Measurements from ENCODE around the gene LEKR1. TPM values are rescaled to one million over a fixed set of nuclear protein-coding genes. Genes with fewer than 3 reads are reported as not detected.

The LEKR1 gene
- total and polyA plus RNA-seq, 8 donors = 0.76 to 3.8 (median 2.1) TPM

DNA sequence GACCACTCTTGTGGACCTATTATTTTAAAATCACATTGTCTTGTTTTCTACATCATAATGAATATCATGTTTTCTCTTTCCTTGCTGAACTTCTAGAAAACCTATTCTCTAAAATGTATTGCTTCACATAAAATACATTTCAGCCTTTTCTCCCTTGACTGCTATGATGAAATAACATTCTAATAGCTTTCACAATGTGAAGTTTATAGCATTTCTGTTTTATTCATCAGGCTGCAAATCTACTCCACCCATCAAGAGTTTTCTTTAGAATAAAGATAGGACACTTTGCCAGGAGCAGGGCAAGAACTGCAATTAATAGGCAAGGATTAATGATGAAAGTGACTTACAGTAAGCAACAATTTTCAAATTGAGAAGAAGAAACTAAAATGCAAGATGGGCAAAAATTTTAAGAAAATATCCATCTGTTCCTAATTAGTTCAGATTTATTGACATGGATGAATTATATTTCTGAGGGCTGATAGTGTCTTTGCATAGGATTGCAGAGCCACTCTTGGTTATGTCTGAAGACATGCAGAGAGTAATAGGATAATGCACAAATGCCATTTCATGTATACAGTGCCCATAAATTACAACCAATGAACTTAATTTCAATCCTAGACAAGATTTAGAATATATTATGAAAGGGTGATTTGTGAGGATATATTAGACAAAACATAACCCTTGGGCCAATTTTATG is 21.7 kb downstream of the LEKR1 start:
- Histone ChIP-seq H3K9me3 (no peaks in the 10 kb centered on the region), H3K36me3 (no peaks in the 10 kb centered on the region), H3K27ac (no peak overlapping the region), H3K4me1 (no peaks in the 10 kb centered on the region), H3K27me3 (no peaks in the 10 kb centered on the region), H3K4me3 (no peak overlapping the region)
- ATAC-seq = no peak
- no peak for DNase-seq
- TF ChIP-seq, protein P1, sequence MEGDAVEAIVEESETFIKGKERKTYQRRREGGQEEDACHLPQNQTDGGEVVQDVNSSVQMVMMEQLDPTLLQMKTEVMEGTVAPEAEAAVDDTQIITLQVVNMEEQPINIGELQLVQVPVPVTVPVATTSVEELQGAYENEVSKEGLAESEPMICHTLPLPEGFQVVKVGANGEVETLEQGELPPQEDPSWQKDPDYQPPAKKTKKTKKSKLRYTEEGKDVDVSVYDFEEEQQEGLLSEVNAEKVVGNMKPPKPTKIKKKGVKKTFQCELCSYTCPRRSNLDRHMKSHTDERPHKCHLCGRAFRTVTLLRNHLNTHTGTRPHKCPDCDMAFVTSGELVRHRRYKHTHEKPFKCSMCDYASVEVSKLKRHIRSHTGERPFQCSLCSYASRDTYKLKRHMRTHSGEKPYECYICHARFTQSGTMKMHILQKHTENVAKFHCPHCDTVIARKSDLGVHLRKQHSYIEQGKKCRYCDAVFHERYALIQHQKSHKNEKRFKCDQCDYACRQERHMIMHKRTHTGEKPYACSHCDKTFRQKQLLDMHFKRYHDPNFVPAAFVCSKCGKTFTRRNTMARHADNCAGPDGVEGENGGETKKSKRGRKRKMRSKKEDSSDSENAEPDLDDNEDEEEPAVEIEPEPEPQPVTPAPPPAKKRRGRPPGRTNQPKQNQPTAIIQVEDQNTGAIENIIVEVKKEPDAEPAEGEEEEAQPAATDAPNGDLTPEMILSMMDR (IDR thresholded peaks at IDR 0.05) = no peak
- intact Hi-C loops (cut with DNase I) = no loop called here

DNA sequence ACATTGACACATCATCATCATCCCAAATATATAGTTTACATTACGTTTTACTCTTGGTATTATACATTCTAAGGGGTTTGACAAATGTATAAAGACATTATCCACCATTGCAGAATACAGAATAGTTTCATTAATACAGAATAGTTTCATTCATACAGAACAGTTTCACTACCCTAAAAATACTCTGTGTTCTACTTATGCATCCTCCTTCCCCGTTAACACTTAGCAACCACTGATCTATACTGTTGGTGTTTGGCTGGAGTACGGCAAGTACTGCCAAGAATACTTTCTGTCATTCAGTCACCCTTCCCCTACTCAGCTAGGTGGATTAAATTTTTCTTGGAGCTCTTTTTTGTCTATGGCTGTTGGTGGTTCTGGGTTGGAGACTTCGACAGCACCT is 33.4 kb downstream of the LEKR1 start:
- Histone ChIP-seq H3K9me3 (no peaks in the 10 kb centered on the region), H3K4me1 (no peaks in the 10 kb centered on the region), H3K4me3 (no peak overlapping the region), H3K27me3 (no peaks in the 10 kb centered on the region), H3K36me3 (no peaks in the 10 kb centered on the region), H3K27ac (no peak overlapping the region)
- TF ChIP-seq, protein P1 (IDR thresholded peaks at IDR 0.05) = no peak
- intact Hi-C loops (cut with DNase I) = no loop called here
- DNase-seq (no peak), ATAC-seq (no peak)

DNA sequence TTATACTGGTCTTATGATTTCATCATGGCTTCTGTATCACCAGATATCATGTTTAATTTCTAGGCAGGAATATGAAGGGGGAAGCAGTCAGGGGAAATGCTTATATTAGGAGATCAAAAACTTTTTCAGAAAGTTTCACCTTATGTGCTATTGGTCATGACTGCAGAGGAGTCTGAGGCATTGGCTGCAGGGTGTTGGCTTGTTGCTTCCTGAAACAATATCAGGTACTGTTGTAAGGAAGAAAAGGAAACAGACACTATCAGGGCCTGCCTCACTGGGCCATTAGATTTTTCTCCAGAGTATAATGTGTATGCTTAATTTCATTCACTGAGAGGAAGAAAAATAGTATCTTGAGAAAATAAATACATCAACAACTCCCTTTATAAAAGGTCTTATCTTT is 34.7 kb downstream of the LEKR1 start:
- TF ChIP-seq, protein P1 (IDR thresholded peaks at IDR 0.05) = no peak
- no peak overlapping the region for H3K27ac ChIP-seq
- no peaks in the 10 kb centered on the region for H3K27me3 ChIP-seq
- H3K4me3 ChIP-seq = no peak overlapping the region
- ATAC-seq (no peak), DNase-seq (no peak)
- H3K36me3 ChIP-seq = no peaks in the 10 kb centered on the region
- H3K4me1 ChIP-seq = no peaks in the 10 kb centered on the region
- intact Hi-C loops (cut with DNase I) = no loop called here
- H3K9me3 ChIP-seq = no peaks in the 10 kb centered on the region

DNA sequence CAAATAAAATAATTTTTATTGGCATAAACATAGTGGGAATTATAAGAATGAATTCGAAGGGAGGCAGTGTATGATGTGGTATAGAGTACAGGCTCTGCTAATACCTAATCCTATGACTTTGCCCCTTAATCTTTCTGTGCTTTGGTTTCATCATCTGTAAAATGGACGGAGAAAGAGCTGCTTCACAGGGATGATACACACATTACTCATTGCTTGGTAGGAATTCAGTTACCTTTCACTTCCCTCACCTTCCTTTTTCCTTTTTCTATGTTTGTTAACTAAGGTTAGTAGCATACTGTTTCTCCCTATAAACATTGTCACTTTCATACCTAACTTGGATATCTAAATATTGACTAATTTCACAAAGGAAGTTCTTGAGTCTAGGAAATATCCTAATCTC is 36.2 kb downstream of the LEKR1 start:
- intact Hi-C loops (cut with DNase I) = no loop called here
- TF ChIP-seq, protein P1 (IDR thresholded peaks at IDR 0.05) = no peak
- Histone ChIP-seq H3K27ac (no peak overlapping the region), H3K27me3 (no peaks in the 10 kb centered on the region), H3K9me3 (no peaks in the 10 kb centered on the region), H3K4me3 (no peak overlapping the region), H3K4me1 (no peaks in the 10 kb centered on the region), H3K36me3 (no peaks in the 10 kb centered on the region)
- ATAC-seq = no peak
- DNase-seq = no peak

DNA sequence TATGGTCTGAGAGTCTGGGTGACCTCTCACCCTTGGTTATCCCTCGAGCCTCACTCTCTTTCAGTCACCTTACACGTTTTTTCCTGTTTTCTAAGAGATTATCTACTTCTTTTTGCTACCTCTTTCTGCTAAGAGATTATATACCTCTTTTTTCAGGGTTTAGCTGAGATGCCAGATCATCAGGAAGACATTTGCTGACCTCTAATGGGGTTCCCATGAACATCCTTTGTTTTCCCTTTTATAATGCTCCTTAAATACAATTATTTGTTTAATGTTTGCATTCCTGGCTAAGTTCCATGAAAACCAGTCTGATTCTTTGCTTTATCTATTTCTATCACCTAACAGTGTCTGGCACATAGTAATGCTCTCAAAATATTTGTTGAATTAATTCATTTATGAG is 39.6 kb downstream of the LEKR1 start:
- H3K27ac ChIP-seq = no peak overlapping the region
- no peak for ATAC-seq
- H3K27me3 ChIP-seq = no peaks in the 10 kb centered on the region
- H3K4me3 ChIP-seq = no peak overlapping the region
- H3K36me3 ChIP-seq = no peaks in the 10 kb centered on the region
- no peaks in the 10 kb centered on the region for H3K9me3 ChIP-seq
- no peaks in the 10 kb centered on the region for H3K4me1 ChIP-seq
- DNase-seq = no peak
- intact Hi-C loops (cut with DNase I) = no loop called here
- TF ChIP-seq, protein P1 (IDR thresholded peaks at IDR 0.05) = no peak

Data from left lung (tissue), 10 donors.